ENCODE data around the gene SUPT3H. TPM values are rescaled to one million over a fixed set of nuclear protein-coding genes. Genes with fewer than 3 reads are reported as not detected.

The SUPT3H gene
- polyA plus RNA-seq, 1 donor (not counting 4 experiments of a cell fraction or from before 2014, with no cell fraction given), result 7.6 TPM

DNA sequence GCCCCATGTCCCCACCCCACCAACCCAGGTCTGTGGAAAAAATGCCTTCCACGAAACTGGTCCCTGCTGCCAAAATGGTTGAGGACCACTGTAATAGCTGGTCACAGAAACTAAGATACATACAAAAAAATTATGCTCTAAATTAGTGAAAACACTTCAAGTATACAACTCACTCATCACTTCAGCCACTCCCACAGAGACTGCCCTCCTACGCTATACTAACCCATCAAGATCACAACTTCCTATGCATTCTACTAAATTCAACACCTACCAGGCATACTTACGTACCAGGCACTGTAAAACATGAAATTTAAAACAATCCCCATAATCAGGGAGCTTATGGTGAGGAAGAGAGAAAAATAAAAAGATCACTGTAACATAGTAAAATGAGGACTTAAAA is 26.7 kb downstream of the SUPT3H start:
- Histone ChIP-seq H3K4me1 (ENCODE audit: control insufficient read depth, extremely low read depth, insufficient read depth, low read length) (no peaks in the 10 kb centered on the region), H3K4me2 (ENCODE audit: control insufficient read depth, extremely low read depth, insufficient read depth, low read depth, low read length) (no peak overlapping the region), H4K20me1 (ENCODE audit: control insufficient read depth, extremely low read depth, insufficient read depth, low read length) (no peaks in the 10 kb centered on the region), H3K79me2 (ENCODE audit: control insufficient read depth, insufficient read depth, low read length) (no peaks in the 10 kb centered on the region), H3K27ac (ENCODE audit: control insufficient read depth, insufficient read depth, low read length) (no peak overlapping the region), H2AFZ (ENCODE audit: control insufficient read depth, low read length) (no peak overlapping the region), H3K27me3 (ENCODE audit: control insufficient read depth, extremely low read depth, insufficient read depth, low read length) (no peaks in the 10 kb centered on the region), H3K9me1 (ENCODE audit: control insufficient read depth, extremely low read depth, insufficient read depth, low read length) (no peaks in the 10 kb centered on the region), H3K9ac (ENCODE audit: control insufficient read depth, extremely low read depth, insufficient read depth, low read length) (no peak overlapping the region), H3K36me3 (ENCODE audit: control insufficient read depth in 2 of 2, extremely low read depth in 1 of 2, insufficient read depth in 2 of 2, low read length in 2 of 2) (no peaks in the 10 kb centered on the region), H3K9me3 (ENCODE audit: control insufficient read depth, low read depth, low read length) (no peaks in the 10 kb centered on the region), H3K4me3 (ENCODE audit: control insufficient read depth in 2 of 3, extremely low read depth in 1 of 3, insufficient read depth in 2 of 3, low read depth in 1 of 3, low read length in 3 of 3) (no peak overlapping the region)
- DNase-seq (ENCODE audit: low read depth, low spot score) (no peak), FAIRE-seq (no peak)
- dilution Hi-C loops (cut with MboI; ENCODE audit: extremely low pct_ligation_motif_present, low sequenced_read_pairs), result no loop called here
- TF ChIP-seq, protein P1, sequence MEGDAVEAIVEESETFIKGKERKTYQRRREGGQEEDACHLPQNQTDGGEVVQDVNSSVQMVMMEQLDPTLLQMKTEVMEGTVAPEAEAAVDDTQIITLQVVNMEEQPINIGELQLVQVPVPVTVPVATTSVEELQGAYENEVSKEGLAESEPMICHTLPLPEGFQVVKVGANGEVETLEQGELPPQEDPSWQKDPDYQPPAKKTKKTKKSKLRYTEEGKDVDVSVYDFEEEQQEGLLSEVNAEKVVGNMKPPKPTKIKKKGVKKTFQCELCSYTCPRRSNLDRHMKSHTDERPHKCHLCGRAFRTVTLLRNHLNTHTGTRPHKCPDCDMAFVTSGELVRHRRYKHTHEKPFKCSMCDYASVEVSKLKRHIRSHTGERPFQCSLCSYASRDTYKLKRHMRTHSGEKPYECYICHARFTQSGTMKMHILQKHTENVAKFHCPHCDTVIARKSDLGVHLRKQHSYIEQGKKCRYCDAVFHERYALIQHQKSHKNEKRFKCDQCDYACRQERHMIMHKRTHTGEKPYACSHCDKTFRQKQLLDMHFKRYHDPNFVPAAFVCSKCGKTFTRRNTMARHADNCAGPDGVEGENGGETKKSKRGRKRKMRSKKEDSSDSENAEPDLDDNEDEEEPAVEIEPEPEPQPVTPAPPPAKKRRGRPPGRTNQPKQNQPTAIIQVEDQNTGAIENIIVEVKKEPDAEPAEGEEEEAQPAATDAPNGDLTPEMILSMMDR (optimal IDR thresholded peaks at IDR 0.05 in 1 of 3, IDR thresholded peaks at IDR 0.05 in 1 of 3, conservative IDR thresholded peaks at IDR 0.05 in 1 of 3; ENCODE audit: extremely low read depth in 1 of 3, insufficient read depth in 2 of 3, low read length in 3 of 3), result no peak
- no peak for TF ChIP-seq EZH2 (IDR thresholded peaks at IDR 0.05; ENCODE audit: low read length)

DNA sequence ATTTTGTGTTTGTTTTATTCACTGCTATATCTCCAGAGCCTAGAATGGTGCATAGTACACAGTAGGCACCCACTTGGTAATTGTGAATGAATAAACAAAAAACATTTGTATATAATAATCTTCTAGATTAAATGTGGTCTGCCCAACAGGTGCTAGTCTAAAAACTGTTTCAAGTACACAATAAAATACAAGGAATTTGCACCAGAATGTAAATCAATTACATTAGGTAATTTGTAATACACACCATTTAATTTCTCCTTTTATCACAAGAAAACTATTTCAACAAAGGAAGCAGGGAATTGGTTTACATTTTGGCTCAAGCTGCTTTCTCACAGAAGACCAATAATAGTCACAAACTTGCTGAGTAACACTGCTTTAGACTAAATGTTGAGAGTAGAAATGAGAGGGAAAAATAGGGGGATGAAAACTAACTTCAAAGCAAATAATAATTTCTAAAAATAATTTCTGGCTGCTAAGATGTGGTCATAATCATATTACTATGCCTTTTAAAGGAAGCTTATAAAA is 27.5 kb downstream of the SUPT3H start:
- Histone ChIP-seq H3K9ac (ENCODE audit: control insufficient read depth, extremely low read depth, insufficient read depth, low read length) (no peak overlapping the region), H3K9me3 (ENCODE audit: control insufficient read depth, low read depth, low read length) (no peaks in the 10 kb centered on the region), H3K79me2 (ENCODE audit: control insufficient read depth, insufficient read depth, low read length) (no peaks in the 10 kb centered on the region), H3K36me3 (ENCODE audit: control insufficient read depth in 2 of 2, extremely low read depth in 1 of 2, insufficient read depth in 2 of 2, low read length in 2 of 2) (no peaks in the 10 kb centered on the region), H4K20me1 (ENCODE audit: control insufficient read depth, extremely low read depth, insufficient read depth, low read length) (no peaks in the 10 kb centered on the region), H2AFZ (ENCODE audit: control insufficient read depth, low read length) (no peak overlapping the region), H3K27ac (ENCODE audit: control insufficient read depth, insufficient read depth, low read length) (no peak overlapping the region), H3K4me2 (ENCODE audit: control insufficient read depth, extremely low read depth, insufficient read depth, low read depth, low read length) (no peak overlapping the region), H3K27me3 (ENCODE audit: control insufficient read depth, extremely low read depth, insufficient read depth, low read length) (no peaks in the 10 kb centered on the region), H3K4me1 (ENCODE audit: control insufficient read depth, extremely low read depth, insufficient read depth, low read length) (no peaks in the 10 kb centered on the region), H3K4me3 (ENCODE audit: control insufficient read depth in 2 of 3, extremely low read depth in 1 of 3, insufficient read depth in 2 of 3, low read depth in 1 of 3, low read length in 3 of 3) (no peak overlapping the region), H3K9me1 (ENCODE audit: control insufficient read depth, extremely low read depth, insufficient read depth, low read length) (no peaks in the 10 kb centered on the region)
- no peak for FAIRE-seq
- no peak for TF ChIP-seq EZH2 (IDR thresholded peaks at IDR 0.05; ENCODE audit: low read length)
- TF ChIP-seq, protein P1 (optimal IDR thresholded peaks at IDR 0.05 in 1 of 3, IDR thresholded peaks at IDR 0.05 in 1 of 3, conservative IDR thresholded peaks at IDR 0.05 in 1 of 3; ENCODE audit: extremely low read depth in 1 of 3, insufficient read depth in 2 of 3, low read length in 3 of 3), result no peak
- no peak for DNase-seq (ENCODE audit: low read depth, low spot score)
- dilution Hi-C loops (cut with MboI; ENCODE audit: extremely low pct_ligation_motif_present, low sequenced_read_pairs), result no loop called here
